ENCODE measurements around the gene FCHO2. TPM values are rescaled to one million over a fixed set of nuclear protein-coding genes. Genes with fewer than 3 reads are reported as not detected.
"Not testable (repeated sequence)": the region's sequence is repeated elsewhere in the genome, so short reads cannot be mapped to it uniquely, and the experiment has no call there.

The FCHO2 gene
- total RNA-seq, 1 donor from 2014 or later: 37.3 TPM

- DNase-seq (ENCODE audit: low spot score): peak; percentile 93
These were observed 586 bp upstream of the FCHO2 start for GRCh38 chr5:72955143-72955767.

DNA sequence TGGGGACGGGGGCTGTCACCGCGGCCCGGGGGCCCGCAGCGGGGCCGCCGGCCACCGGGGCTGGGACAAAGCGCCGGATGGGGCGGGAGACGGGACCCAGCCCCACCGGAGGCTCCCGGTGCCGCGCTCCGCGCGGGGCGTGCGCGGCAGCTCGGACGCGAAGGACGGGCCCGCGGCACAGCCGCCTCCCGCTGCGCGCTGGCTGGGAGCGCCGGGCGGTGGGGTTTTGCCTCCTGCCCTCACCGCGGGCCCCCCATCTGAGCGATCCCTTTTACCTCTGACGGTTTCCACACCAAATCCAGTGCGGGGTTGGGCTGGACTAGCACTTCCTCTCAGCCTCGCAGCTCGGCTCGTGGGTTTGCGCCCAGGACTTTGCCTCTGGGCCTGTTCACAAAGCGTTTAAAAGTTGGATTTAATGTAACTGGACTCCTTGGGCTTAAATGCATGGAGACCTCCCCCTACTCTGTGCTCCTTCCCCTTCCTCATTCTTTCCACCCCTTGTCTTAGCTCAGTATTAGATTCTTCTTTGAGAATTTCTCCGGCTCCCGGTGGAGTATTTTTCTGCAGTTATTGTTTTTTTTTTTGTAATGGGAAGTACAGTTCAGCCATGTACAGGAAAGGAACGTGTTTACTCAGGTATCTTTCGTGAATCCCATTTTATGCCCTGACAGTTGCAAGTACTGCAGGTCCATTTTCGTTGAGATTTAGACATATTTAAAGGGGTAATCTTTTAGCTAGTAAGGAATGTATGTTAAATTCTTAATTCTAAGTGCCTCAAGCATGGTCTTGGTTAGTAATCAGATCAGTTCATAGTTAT lies 691 bp downstream of the FCHO2 start:
- DNase-seq (ENCODE audit: low spot score): no peak

DNA sequence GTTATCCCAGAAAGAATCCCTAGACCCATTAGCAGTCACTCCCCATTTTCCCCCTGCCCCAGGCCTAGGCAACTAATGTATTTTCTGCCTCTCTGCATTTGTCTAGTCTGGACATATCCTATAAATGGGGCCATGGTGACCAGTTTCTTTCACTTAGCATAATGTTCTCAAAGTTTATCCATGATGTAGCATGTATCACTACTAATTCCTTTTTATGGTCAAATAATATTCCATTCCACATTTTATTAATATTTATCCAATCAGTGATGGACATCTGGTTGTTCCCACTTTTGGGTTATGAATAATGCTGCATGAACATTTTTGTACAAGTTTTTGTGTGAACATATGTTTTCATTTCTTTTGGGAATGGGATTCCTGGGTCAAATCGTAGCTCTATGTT lies 1.5 kb downstream of the FCHO2 start:
- DNase-seq (ENCODE audit: low spot score): no peak

- no peak for DNase-seq (ENCODE audit: low spot score)
These were observed 3.4 kb downstream of the FCHO2 start for GRCh38 chr5:72959257-72959656.

GRCh38 chr5:72974481-72974880 lies 18.6 kb downstream of the FCHO2 start:
- DNase-seq (ENCODE audit: low spot score): not testable (repeated sequence)

- DNase-seq (ENCODE audit: low spot score): not testable (repeated sequence)
These were observed 21.0 kb downstream of the FCHO2 start for GRCh38 chr5:72976810-72977209.

DNA sequence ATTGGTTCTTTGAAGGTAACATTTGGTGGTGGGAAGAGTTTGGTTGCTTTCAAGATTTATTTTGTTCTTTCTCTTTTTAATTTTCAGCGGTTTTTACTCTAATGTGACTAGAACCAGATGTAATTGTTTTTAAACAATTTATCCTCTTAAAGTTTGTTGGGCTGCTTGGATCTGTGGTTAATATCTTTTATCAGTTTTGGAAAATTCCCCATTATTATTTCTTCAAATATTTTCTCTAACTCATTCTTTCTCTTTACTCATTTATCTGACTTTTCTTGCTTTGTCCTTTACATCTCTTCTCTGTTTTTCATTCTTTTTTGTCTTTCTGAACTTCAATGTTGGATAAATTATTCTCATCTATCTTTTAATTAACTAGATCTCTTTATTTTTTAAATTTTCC lies 29.9 kb downstream of the FCHO2 start:
- DNase-seq (ENCODE audit: low spot score): no peak

DNA sequence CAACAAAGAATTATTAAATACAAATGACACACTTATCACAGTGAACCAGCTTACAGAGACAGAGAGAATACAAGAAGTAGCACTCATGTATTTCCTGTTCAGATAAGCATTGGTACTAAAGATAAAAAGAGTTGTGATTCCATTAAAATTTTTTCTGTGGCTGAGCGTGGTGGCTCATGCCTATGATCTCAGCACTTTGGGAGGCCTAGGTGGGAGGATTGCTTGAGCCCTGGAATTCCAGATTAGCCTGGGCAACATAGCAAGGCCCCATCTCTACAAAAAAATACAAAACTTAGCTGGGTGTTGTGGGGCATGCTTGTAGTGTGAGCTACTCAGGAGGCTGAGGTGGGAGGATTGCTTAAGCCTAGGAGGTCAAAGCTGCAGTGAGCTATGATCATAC lies 32.9 kb downstream of the FCHO2 start:
- no peak for DNase-seq (ENCODE audit: low spot score)

DNA sequence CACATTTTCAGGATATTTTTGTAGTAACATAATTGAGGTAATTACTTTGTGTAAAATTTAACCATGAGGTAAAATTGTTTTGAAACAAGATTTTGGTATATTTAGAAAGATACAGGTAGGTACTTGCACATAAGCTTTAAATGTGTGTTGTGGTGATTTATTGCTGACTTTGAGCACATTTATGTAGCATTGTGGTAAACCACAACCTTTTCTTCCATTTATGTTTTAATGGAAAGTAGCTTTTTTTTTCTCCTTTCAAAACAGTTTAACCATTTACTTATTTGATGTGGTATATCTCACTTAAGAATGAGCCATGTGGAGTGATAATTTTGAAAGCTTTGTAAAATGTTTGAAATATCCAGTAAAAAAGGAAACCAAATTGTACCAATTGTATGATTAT lies 35.6 kb downstream of the FCHO2 start:
- no peak for DNase-seq (ENCODE audit: low spot score)

GRCh38 chr5:72994578-72994977 lies 38.7 kb downstream of the FCHO2 start:
- DNase-seq (ENCODE audit: low spot score): no peak

DNA sequence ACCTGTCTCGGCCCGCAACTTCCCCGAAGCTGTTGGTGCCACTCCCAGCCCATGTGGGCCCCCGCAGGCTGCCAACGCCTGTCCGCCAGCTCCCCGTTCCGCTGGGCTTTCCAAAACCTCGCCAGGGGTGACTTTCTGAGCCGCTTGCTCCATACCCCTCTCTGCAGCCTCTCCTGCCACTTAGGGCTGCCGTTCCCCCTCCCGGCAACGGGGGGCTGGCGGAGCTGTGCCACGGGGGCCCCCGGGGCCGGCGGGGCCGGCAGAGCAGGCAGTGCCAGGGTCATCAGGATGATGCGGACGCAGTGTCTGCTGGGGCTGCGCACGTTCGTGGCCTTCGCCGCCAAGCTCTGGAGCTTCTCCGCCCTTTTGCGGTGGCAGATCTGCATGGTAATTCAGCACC lies 40.8 kb downstream of the FCHO2 start:
- DNase-seq (ENCODE audit: low spot score): no peak

DNA sequence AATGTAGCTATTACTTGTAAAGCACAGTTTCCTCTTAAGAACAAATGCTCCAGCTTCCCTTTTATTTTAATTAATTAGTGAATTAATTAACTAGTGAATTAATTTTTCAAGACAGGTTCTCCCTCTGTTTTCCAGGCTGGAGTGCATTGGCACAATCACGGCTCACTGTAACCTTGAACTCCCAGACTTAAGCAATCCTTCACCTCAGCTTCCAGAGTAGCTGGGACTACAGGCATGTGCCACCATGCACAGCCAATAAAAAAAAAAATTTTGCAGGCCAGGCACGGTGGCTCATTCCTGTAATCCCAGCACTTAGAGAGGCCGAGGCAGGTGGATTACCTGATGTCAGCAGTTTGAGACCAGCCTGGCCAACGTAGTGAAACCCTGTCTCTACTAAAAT lies 44.1 kb downstream of the FCHO2 start:
- no peak for DNase-seq (ENCODE audit: low spot score)

DNA sequence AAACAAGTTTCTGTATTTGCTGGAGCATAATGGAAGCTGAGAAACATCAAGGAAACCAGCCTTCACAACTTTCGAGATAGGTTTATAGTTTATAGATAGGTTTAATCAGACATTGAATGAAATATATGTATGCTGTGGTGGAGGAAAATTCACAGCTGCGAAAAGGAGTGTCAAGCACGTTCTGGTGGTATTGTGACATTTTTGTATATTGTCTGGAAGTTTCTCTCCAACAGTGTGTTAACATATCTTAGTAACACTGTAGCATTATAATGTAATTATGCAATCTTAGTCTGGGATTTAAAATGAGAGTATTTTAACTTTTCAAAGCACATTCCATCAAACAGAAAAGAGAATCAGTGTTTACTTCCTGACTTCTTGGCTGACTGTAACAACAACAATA lies 50.0 kb downstream of the FCHO2 start:
- DNase-seq (ENCODE audit: low spot score): no peak

GRCh38 chr5:73007051-73007450 lies 51.2 kb downstream of the FCHO2 start:
- DNase-seq (ENCODE audit: low spot score): no peak

GRCh38 chr5:73008831-73009230 lies 53.0 kb downstream of the FCHO2 start:
- no peak for DNase-seq (ENCODE audit: low spot score)

DNA sequence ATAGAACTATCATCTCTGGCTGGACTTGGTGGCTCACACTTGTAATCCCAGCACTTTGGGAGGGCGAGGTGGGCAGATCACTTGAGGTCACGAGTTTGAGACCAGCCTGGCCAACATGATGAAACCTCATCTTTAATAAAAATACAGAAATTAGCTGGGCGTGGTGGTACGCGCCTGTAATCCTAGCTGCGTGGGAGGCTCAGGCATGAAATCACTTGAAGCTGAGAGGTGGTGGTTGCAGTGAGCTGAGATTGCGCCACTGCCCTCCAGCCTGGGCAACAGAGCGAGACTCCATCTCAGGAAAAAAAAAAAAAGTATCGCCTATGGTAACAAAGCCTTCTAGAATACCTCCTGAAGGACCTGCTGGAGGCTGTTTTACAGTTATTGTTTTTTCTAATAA lies 55.8 kb downstream of the FCHO2 start:
- DNase-seq (ENCODE audit: low spot score): not testable (repeated sequence)

GRCh38 chr5:73018892-73019291 lies 63.1 kb downstream of the FCHO2 start:
- no peak for DNase-seq (ENCODE audit: low spot score)

GRCh38 chr5:73019766-73020165 lies 63.9 kb downstream of the FCHO2 start:
- no peak for DNase-seq (ENCODE audit: low spot score)

GRCh38 chr5:73022471-73023169 lies 66.8 kb downstream of the FCHO2 start:
- DNase-seq (ENCODE audit: low spot score): no peak

- not testable (repeated sequence) for DNase-seq (ENCODE audit: low spot score)
These were observed 69.2 kb downstream of the FCHO2 start for GRCh38 chr5:73024946-73025544.

DNA sequence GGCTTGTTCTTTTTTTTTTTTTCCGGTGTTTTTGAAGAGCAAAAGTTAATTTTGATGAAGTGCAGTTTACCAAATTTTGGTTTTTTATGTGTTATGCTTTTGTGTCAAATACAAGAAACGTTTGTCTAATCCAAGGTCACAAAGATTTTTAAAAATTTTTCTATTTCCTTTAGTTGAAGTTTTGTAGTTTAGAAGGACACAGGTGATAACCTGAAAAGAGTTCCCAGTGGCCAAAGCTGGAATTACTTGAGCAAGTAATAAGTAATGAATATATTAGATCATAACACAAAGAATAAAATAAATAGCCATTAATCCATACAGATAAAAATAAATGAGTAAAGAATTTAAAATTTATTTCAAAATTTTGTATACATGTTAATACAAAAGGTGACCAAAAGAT lies 71.5 kb downstream of the FCHO2 start:
- no peak for DNase-seq (ENCODE audit: low spot score)

DNA sequence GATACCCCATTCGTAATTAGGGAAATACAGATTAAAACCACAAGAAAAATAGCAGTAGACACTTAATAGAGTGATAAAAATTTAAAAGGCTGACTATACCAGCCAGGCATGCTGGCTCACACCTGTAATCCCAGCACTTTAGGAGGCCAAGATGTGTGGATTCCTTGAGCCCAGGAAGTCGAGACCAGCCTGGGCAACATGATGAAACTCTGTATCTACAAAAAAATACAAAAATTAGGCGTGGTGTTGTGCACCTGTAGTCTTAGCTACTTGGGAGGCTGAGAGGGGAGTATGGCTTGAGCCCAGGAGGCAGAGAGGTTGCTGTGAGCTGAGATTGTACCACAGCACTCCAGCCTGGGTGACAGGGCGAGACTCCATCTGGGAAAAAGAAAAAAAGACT lies 72.0 kb downstream of the FCHO2 start:
- DNase-seq (ENCODE audit: low spot score): no peak

All from mesenteric fat pad (tissue), 1 donor.